SHP77 (cell line): Measurements from ENCODE around the gene SIAH2.

Source experiments
- DNase-seq, 2 experiments: peaks; one replicate each; lab custom pipeline; 2025; lab: John Stamatoyannopoulos, UW

Gene SIAH2

DNA sequence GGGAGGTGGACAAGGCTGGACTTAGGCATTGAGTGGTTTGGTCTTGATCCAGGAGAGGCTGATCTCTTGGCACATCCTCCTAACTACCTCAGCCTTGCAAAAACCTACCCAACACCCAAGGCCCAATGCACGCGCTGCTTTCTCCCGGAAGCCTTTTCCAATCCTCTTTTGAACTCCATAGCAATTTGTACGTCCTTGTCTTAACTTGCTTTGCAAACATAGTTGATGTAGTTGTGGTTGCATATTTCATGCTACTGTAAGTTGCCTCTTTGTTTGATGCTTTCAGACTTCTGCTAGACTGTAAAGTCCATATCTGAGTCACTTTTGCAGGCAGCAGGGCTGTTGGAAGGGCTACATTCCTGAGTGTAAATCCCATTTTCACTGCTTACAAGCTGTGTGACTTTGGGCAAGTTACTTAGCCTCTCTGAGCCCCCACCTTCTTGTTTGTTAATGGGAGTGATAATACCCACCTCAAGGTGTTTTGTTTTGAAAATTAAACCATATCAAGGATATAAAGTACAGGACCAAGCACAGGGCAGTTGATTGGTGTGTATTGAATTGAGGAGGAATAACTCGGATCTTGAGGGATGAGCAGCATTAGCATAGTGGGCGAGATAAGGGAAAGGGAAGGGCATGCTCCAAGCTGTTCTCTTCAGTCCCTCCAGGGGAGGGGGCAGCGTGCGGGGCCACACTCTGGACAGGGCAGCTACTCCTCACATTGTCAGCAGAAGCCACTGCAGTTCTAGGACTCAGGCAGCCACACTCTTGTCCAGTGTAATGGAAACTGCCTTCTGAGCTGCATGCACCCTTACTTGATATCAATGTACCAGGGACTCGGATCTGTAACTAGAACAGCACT lies 28.8 kb downstream of the SIAH2 start:
- DNase-seq: no peak

DNA sequence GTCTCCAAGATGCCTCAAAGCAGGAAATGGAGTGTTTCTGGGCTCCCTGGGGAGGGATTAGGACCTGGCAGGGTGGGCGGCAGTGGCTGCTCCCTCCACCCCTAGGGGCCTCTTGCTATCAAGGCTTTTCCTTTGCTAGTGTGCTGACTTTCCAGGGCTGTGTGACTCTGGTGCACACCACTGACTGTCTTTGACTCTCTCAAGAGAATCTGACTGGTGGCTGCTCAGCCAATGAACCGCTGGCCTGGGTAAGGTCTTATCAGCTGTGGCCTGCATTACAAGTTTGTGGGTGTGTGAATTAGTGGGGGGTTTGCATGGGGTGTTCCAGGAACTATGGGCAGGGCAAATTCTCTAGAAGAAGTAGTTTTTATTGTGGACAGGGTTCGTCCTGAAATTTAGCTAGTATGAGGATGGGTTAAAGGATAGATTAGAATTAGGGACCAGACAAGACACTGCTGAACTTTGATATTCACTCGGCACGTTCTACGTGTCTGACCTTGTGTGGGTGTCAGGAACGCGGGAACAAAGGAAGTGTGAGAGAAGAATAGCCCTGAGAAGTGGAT lies 29.5 kb downstream of the SIAH2 start:
- DNase-seq: no peak

- no peak for DNase-seq
These were observed 33.1 kb downstream of the SIAH2 start for GRCh38 chr3:150729682-150730360.

DNA sequence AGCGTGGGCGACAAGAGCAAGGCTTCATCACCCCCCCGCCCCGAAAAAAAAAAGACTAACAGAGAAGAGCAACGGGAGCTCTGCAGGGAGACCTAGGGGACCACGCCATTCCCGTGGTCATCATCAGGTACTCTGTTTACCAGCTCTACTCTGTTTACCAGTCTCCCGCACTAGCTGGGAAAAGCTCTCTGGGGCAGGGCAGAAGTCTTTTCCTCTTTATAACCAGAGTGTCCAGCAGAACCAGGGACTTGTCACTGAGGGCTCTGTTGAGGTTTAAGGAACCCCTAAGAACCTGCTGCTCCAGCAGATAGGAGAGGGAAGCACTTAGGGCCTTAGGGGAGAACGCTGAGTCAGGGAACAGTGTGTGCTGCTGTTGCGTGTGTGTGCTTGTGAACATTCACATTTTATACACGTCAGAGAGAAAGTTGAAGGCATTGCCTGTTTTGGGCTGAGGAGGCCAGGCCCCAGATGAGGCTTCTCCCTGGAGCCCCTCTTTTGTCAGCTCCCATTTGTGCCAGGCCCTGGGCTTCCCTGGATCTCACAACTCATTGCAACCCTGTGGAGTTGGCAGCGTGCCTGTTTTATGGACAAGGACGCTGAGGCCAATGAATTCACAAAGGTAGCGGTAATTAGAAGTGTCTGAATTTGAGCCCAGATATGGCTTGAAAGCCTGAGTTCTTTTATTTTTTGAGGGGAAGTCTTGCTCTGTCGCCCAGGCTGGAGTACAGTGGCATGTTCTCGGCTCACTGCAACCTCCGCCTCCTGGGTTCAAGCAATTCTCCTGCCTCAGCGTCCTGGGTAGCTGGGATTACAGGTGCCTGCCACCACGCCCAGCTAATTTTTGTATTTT lies 35.1 kb downstream of the SIAH2 start:
- no peak for DNase-seq

- DNase-seq: no peak
These were observed 37.4 kb downstream of the SIAH2 start for GRCh38 chr3:150725548-150725947.

DNA sequence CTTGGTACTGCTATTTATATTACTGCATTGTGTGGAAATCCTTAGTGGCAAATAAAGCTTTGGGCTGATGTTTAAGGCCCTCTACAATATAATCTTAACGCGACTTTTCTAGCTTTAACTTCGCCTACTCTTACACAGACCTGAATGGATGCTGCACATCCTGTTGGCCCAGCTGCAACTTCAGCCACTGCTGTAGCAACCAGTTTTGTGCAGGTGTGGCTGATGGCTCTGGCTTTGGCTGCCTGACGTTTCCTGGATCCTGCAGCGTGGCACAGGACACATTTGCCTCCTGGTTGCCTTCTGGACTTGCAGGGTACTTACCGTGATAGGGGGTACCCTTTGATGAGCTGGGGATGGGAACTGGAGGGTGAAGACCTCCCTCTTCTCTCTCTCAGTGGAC lies 39.0 kb downstream of the SIAH2 start:
- DNase-seq: no peak

GRCh38 chr3:150722267-150722666 lies 40.7 kb downstream of the SIAH2 start:
- DNase-seq: no peak

GRCh38 chr3:150721285-150722130 lies 41.5 kb downstream of the SIAH2 start:
- DNase-seq: peak; percentile 47

GRCh38 chr3:150720444-150720843 lies 42.5 kb downstream of the SIAH2 start:
- DNase-seq: no peak

DNA sequence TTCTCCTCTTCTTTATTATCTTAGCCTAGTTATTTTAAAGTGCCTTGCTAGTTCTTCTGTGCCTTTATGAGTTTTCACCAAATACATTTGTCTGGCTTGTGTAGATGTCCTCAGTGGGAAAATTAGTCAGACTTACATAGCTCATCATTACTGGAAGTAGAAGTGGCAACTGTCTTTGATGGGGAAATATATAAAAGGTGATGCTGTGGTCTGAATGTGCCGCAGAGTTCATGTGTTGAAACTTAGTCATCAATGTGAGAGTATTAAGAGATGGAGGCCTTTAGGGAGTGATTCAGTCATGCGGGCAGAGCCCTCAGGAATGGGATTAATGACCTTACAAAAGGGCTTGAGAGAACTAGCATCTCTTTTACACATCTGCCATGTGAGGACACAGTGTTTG lies 52.9 kb downstream of the SIAH2 start:
- no peak for DNase-seq

DNA sequence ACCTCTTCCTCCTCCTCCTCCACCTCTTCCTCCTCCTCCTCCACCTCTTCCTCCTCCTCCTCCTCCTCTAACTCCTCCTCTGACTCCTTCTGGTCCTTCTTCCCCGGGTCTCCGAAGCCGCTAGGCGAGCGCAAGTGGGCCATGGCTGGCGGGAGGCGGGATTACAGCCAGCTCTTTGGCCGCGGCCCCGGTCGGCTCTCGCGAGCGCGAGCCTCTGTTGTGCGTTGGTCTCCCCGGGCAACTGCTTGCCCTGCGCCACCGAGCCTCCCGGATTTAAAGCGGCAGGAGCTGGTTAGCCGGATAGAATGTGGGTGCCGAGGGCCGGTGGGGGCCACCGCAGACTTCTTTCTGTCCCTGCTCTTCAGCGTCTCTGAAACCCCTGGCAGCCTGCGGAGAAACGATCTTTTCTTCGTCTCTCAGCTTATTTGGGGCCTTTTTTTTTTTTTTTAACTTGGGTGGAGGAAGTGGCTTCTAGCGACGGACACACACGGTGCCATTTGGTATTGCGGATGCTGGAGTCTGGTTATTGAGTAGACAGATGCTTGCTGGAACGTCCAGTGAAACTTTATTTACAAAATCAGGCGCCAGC lies 59.1 kb downstream of the SIAH2 start, which contains the start of gene ERICH6:
Gene ERICH6, minus strand, starts transcription at position 165 of the 589 bp plus-strand sequence. Its CDS starts 22 bp downstream, at position 143.
- peak; percentile 84 to 92 for DNase-seq

GRCh38 chr3:150703299-150703755 lies 59.6 kb downstream of the SIAH2 start:
- no peak for DNase-seq

GRCh38 chr3:150699068-150699639 lies 63.8 kb downstream of the SIAH2 start:
- no peak for DNase-seq

DNA sequence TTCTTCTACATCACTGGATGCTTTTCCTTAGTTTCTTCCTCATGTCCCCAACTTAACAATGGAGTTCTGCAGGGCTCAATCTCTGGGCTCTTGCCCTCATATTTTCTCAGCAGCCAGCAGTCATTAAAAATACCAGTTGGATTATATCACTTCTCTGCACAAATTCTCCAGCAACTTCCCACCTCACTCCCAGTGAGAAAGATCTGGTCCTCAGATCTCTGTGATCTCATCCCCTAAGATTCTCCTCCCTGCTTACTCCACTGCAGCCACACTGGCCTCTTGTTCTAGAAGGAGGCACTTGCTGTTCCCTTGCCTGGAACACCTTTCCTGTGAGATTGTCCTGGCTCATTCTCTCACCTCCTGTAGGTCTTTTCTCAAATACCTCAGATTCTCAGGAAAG lies 65.3 kb downstream of the SIAH2 start:
- DNase-seq: no peak

- no peak for DNase-seq
These were observed 71.4 kb downstream of the SIAH2 start for GRCh38 chr3:150691414-150692040.
